Muscle layer of colon (tissue), 2 donors: ENCODE measurements around the gene MMP7.

ENCODE experiments used
- H3K27ac ChIP-seq: one replicate; pipeline ENCODE4 v1.7.0; 2013; ENCODE audit warnings: low read depth, mild to moderate bottlenecking, low read length, moderate library complexity
- H3K27me3 ChIP-seq, 2 donors: one replicate each; pipeline ENCODE4 v1.7.0; 2013; ENCODE audit warnings: low read length in 2 of 2, mild to moderate bottlenecking in 2 of 2; ENCODE audit not compliant: insufficient read depth in 2 of 2, control insufficient read depth in 1 of 2
- H3K36me3 ChIP-seq: one replicate; pipeline ENCODE4 v1.7.0; 2013; ENCODE audit warnings: mild to moderate bottlenecking, low read length; ENCODE audit not compliant: insufficient read depth
- H3K4me1 ChIP-seq: one replicate; pipeline ENCODE4 v1.7.0; 2013; ENCODE audit warnings: mild to moderate bottlenecking, low read length; ENCODE audit not compliant: insufficient read depth
- H3K4me3 ChIP-seq, 2 donors: one replicate each; pipeline ENCODE4 v1.7.0; 2013; ENCODE audit warnings: low read length in 2 of 2, low read depth in 1 of 2, mild to moderate bottlenecking in 1 of 2, moderate library complexity in 1 of 2
- H3K9ac ChIP-seq: one replicate; pipeline ENCODE4 v1.7.0; 2013; ENCODE audit warnings: low read length
- H3K9me3 ChIP-seq: one replicate; pipeline ENCODE4 v1.7.0; 2013; ENCODE audit warnings: mild to moderate bottlenecking, low read length
- donor health status: abdominal sarcoma.
- donor health status: Adenocarcinoma of cecum.

MMP7 gene

GRCh38 chr11:102473543-102473942 is 57.0 kb downstream of the MMP7 start:
- Histone ChIP-seq H3K9ac (no peak overlapping the region), H3K27ac (peak overlapping the region; percentile 27), H3K36me3 (no peaks in the 10 kb centered on the region), H3K9me3 (no peaks in the 10 kb centered on the region), H3K4me3 (no peak overlapping the region), H3K4me1 (peaks cover 56% of the 10 kb centered on the region), H3K27me3 (no peaks in the 10 kb centered on the region)

- peaks cover 67% of the 10 kb centered on the region for H3K4me1 ChIP-seq
- H3K9ac ChIP-seq = no peak overlapping the region
- H3K36me3 ChIP-seq = no peaks in the 10 kb centered on the region
- no peaks in the 10 kb centered on the region for H3K9me3 ChIP-seq
- peak overlapping the region; percentile 19 for H3K27ac ChIP-seq
- no peak overlapping the region for H3K4me3 ChIP-seq
- no peaks in the 10 kb centered on the region for H3K27me3 ChIP-seq
These were observed 58.4 kb downstream of the MMP7 start for GRCh38 chr11:102472127-102472526.

GRCh38 chr11:102471474-102471873 is 59.1 kb downstream of the MMP7 start:
- Histone ChIP-seq H3K4me1 (peaks cover 73% of the 10 kb centered on the region), H3K9ac (no peak overlapping the region), H3K36me3 (no peaks in the 10 kb centered on the region), H3K4me3 (no peak overlapping the region), H3K27ac (no peak overlapping the region), H3K27me3 (no peaks in the 10 kb centered on the region), H3K9me3 (no peaks in the 10 kb centered on the region)
